HepG2 (cell line): ENCODE data around the gene HDGFL2. TPM values are rescaled to one million over a fixed set of nuclear protein-coding genes. Genes with fewer than 3 reads are reported as not detected.

ENCODE experiments used
- ATF7-NPFF ChIP-seq: sonication (generic); formaldehyde crosslinking; IDR thresholded peaks from 2 replicates; pipeline ENCODE4 v1.8.1; 2023; ENCODE audit warnings: mild to moderate bottlenecking, low read depth, missing genetic modification reagents, moderate library complexity
- ATRX ChIP-seq: sonication (generic); formaldehyde crosslinking; IDR thresholded peaks from 2 replicates; pipeline ENCODE4 v1.4.0; 2020; ENCODE audit warnings: missing genetic modification reagents, borderline replicate concordance
- CTCF ChIP-seq: sonication (generic); formaldehyde crosslinking; IDR thresholded peaks from 2 replicates; pipeline ENCODE4 v1.5.0; 2020; ENCODE audit warnings: mild to moderate bottlenecking, missing genetic modification reagents, moderate library complexity
- ERF ChIP-seq: IDR thresholded peaks from 2 replicates; pipeline ENCODE4 v1.6.1; 2018; ENCODE audit warnings: missing biosample characterization, missing genetic modification reagents
- FOSL2 ChIP-seq: sonication (generic); formaldehyde crosslinking; IDR thresholded peaks from 2 replicates; pipeline ENCODE4 v1.4.0; 2020; ENCODE audit warnings: missing genetic modification reagents
- HOXA5 ChIP-seq: sonication (generic); formaldehyde crosslinking; IDR thresholded peaks from 2 replicates; pipeline ENCODE4 v1.4.0; 2020; ENCODE audit warnings: missing genetic modification reagents
- MTF2 ChIP-seq: sonication (generic); formaldehyde crosslinking; IDR thresholded peaks from 2 replicates; pipeline ENCODE4 v1.5.0; 2020; ENCODE audit warnings: missing genetic modification reagents, borderline replicate concordance
- MXD3 ChIP-seq: IDR thresholded peaks from 2 replicates; pipeline ENCODE4 v1.6.1; 2016; ENCODE audit warnings: mild to moderate bottlenecking, missing biosample characterization, missing genetic modification reagents
- NFE2 ChIP-seq: sonication (generic); formaldehyde crosslinking; IDR thresholded peaks from 2 replicates; pipeline ENCODE4 v1.4.0; 2020; ENCODE audit warnings: missing genetic modification reagents
- NFIC ChIP-seq: IDR thresholded peaks from 2 replicates; pipeline ENCODE4 v1.6.1; 2012; ENCODE audit warnings: mild to moderate bottlenecking, low read length, inconsistent platforms
- SAP130 ChIP-seq: IDR thresholded peaks from 2 replicates; pipeline ENCODE4 v1.6.1; 2016; ENCODE audit warnings: low read depth
- SMARCC2 ChIP-seq: fragments of 450-650 bp; IDR thresholded peaks from 2 replicates; pipeline ENCODE4 v1.6.1; 2017; ENCODE audit warnings: antibody characterized with exemption, mild to moderate bottlenecking
- SSRP1 ChIP-seq: IDR thresholded peaks from 2 replicates; pipeline ENCODE4 v1.6.1; 2016; ENCODE audit warnings: control low read depth
- TBL1XR1 ChIP-seq: fragments of 150-350 bp; IDR thresholded peaks from 2 replicates; pipeline ENCODE4 v1.6.1; 2014; ENCODE audit warnings: borderline replicate concordance, low read length; ENCODE audit not compliant: partially characterized antibody
- TFDP2 ChIP-seq: sonication (generic); formaldehyde crosslinking; IDR thresholded peaks from 2 replicates; pipeline ENCODE4 v1.4.0; 2020; ENCODE audit warnings: missing genetic modification reagents
- TOE1 ChIP-seq: sonication (generic); formaldehyde crosslinking; IDR thresholded peaks from 2 replicates; pipeline ENCODE4 v1.4.0; 2020; ENCODE audit warnings: mild to moderate bottlenecking, missing genetic modification reagents
- TRIM24 ChIP-seq: sonication (generic); formaldehyde crosslinking; IDR thresholded peaks from 2 replicates; pipeline ENCODE4 v1.8.0; 2022; ENCODE audit warnings: mild to moderate bottlenecking, missing genetic modification reagents
- ZBTB25 ChIP-seq: IDR thresholded peaks from 2 replicates; pipeline ENCODE4 v1.6.1; 2018; ENCODE audit warnings: missing genetic modification reagents
- ZBTB34 ChIP-seq: sonication (generic); formaldehyde crosslinking; IDR thresholded peaks from 2 replicates; pipeline ENCODE4 v1.8.0; 2022; ENCODE audit warnings: mild to moderate bottlenecking, missing genetic modification reagents
- ZFP37 ChIP-seq: sonication (generic); formaldehyde crosslinking; IDR thresholded peaks from 2 replicates; pipeline ENCODE4 v1.4.0; 2020; ENCODE audit warnings: missing genetic modification reagents, borderline replicate concordance
- ZNF232 ChIP-seq: sonication (generic); formaldehyde crosslinking; IDR thresholded peaks from 2 replicates; pipeline ENCODE4 v1.4.0; 2020; ENCODE audit warnings: missing genetic modification reagents, borderline replicate concordance
- ZNF775 ChIP-seq: sonication (generic); formaldehyde crosslinking; IDR thresholded peaks from 2 replicates; pipeline ENCODE4 v1.4.0; 2020; ENCODE audit warnings: missing genetic modification reagents, mild to moderate bottlenecking, moderate library complexity, borderline replicate concordance
- ZNF816 ChIP-seq: sonication (generic); formaldehyde crosslinking; IDR thresholded peaks from 2 replicates; pipeline ENCODE4 v1.8.0; 2022; ENCODE audit warnings: missing genetic modification reagents, mild to moderate bottlenecking, borderline replicate concordance
- ZSCAN31 ChIP-seq: sonication (generic); formaldehyde crosslinking; IDR thresholded peaks from 2 replicates; pipeline ENCODE4 v1.5.0; 2020; ENCODE audit warnings: low read depth, mild to moderate bottlenecking, missing genetic modification reagents
- polyA plus RNA-seq, 8 experiments: library from polyadenylated mRNA; depleted of rRNA in 3 of 8; stranded (reverse) in 7 of 8; unstranded in 1 of 8; fragments of >200 nt; fragmentation: Illumina TruSeq in 4 of 8; extraction: Trizol in 4 of 8; gene quantifications; 2 replicates each; pipeline versions ENCODE4 v1.2.1 to v1.2.3, GENCODE V29; 2011 to 2016; ENCODE audit warnings: low read depth in 4 of 8, missing spikeins in 1 of 8, mixed read lengths in 1 of 8; ENCODE audit not compliant: insufficient read depth in 1 of 8
- total RNA-seq, 5 experiments: library from RNA; depleted of rRNA; stranded (reverse); fragments of >200 nt; fragmentation: Illumina TruSeq; extraction: Trizol; gene quantifications; 2 replicates each; pipeline ENCODE4 v1.2.3, GENCODE V29; 2016; ENCODE audit warnings: low read depth in 1 of 5

The HDGFL2 gene
- total and polyA plus RNA-seq, 2 of the 13 experiments (the other 11 are each of a cell fraction or from before 2014, with no cell fraction given) = 20.0 to 51.1 TPM

- no peak for TF ChIP-seq ZBTB34 (CRISPR knock-in tag)
- TF ChIP-seq TRIM24 (CRISPR knock-in tag) = no peak
- TF ChIP-seq NFIC = peak; percentile 52; the same call in 1 of the 2 replicates
- TF ChIP-seq TFDP2 (CRISPR knock-in tag) = 0 out of 2 replicates have a peak, but pooled peaks have one; percentile 15
- 0 out of 2 replicates have a peak, but pooled peaks have one; percentile 31 for TF ChIP-seq MXD3 (CRISPR knock-in tag)
- peak; percentile 41 for TF ChIP-seq TBL1XR1
- TF ChIP-seq SAP130 (CRISPR knock-in tag) = peak; percentile 86
- TF ChIP-seq ZNF775 (CRISPR knock-in tag) = no peak
- peak; percentile 49; the same call in 1 of the 2 replicates for TF ChIP-seq ATF7-NPFF
- no peak for TF ChIP-seq ZNF816 (CRISPR knock-in tag)
- TF ChIP-seq TOE1 (CRISPR knock-in tag) = no peak
- peak; percentile 35; the same call in 1 of the 2 replicates for TF ChIP-seq FOSL2 (CRISPR knock-in tag)
- no peak for TF ChIP-seq NFE2 (CRISPR knock-in tag)
- peak; percentile 55; the same call in 1 of the 2 replicates for TF ChIP-seq ERF
- TF ChIP-seq ATRX (CRISPR knock-in tag) = no peak
- TF ChIP-seq ZBTB25 = no peak; the same call in 1 of the 2 replicates
- peak; percentile 37; the same call in 1 of the 2 replicates for TF ChIP-seq ZNF232
- TF ChIP-seq MTF2 (CRISPR knock-in tag) = 0 out of 2 replicates have a peak, but pooled peaks have one; percentile 21
- 0 out of 2 replicates have a peak, but pooled peaks have one; percentile 32 for TF ChIP-seq SSRP1
- TF ChIP-seq CTCF (CRISPR knock-in tag) = no peak
- no peak for TF ChIP-seq SMARCC2
- TF ChIP-seq ZSCAN31 (CRISPR knock-in tag) = no peak
- no peak for TF ChIP-seq ZFP37 (CRISPR knock-in tag)
- peak; percentile 66; the same call in 1 of the 2 replicates for TF ChIP-seq HOXA5 (CRISPR knock-in tag)
These were observed 67.8 kb downstream of the HDGFL2 start, which contains the start of gene LRG1 (continued) for GRCh38 chr19:4539693-4540581.
